Activated T-helper 1 cell treated with anti-CD3 and anti-CD28 coated beads, Interleukin-12 subunit alpha, Interleukin-12 subunit beta, Interleukin-2, Interleukin-4 antibody, amounts not matched to agents 30 ng/mL and 10 ng/mL and 1 ng/mL, durations not matched to agents 14 hours and 24 hours and 36 hours (primary cell): Measurements from ENCODE around the gene ALPP. TPM values are rescaled to one million over a fixed set of nuclear protein-coding genes. Genes with fewer than 3 reads are reported as not detected.
"Not testable (repeated sequence)": the region's sequence is repeated elsewhere in the genome, so short reads cannot be mapped to it uniquely, and the experiment has no call there.

Experiments used
- DNase-seq: peaks from one replicate; pipeline ENCODE4 v3.0.0; 2021; ENCODE audit warnings: low spot score
- H3K27ac Mint-ChIP-seq: one replicate; pipeline ENCODE4 v1.8.0; 2021; ENCODE audit warnings: mild to moderate bottlenecking, mixed read lengths
- H3K27me3 Mint-ChIP-seq: one replicate; pipeline ENCODE4 v1.8.0; 2022; ENCODE audit warnings: mild to moderate bottlenecking, moderate library complexity, mixed read lengths; ENCODE audit not compliant: insufficient read depth
- H3K36me3 Mint-ChIP-seq: one replicate; pipeline ENCODE4 v1.8.0; 2021; ENCODE audit warnings: low read depth, mixed read lengths
- H3K4me1 Mint-ChIP-seq: one replicate; pipeline ENCODE4 v1.8.0; 2021; ENCODE audit warnings: low read depth, mixed read lengths
- H3K4me3 Mint-ChIP-seq: one replicate; pipeline ENCODE4 v1.8.0; 2021; ENCODE audit warnings: mild to moderate bottlenecking, moderate library complexity, mixed read lengths
- H3K9me3 Mint-ChIP-seq: one replicate; pipeline ENCODE4 v1.8.0; 2021; ENCODE audit warnings: mixed read lengths
- intact Hi-C: fragments of 100-400 bp; cut with micrococcal nuclease; formaldehyde crosslinking; loops from one replicate; pipeline ENCODE4 v1.15.1; 2024
- total RNA-seq: library from RNA; stranded (reverse); gene quantifications from 2 replicates; pipeline ENCODE4 v1.2.3, GENCODE V29; 2022

Gene ALPP
- not detected in 2 replicates for total RNA-seq

DNA sequence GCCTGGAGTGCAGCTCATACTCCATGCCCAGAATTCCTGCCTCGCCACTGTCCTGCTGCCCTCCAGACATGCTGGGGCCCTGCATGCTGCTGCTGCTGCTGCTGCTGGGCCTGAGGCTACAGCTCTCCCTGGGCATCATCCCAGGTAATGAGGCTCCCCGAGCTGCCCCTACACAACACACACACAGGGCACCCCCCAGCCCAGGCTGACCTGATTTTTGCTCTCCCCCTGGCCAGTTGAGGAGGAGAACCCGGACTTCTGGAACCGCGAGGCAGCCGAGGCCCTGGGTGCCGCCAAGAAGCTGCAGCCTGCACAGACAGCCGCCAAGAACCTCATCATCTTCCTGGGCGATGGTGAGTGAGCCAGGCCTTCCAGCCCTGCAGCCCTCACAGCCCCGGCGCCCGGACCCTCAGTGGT is at the start of gene ALPP:
Gene ALPP, plus strand, starts transcription at position 17 of the 417 bp plus-strand sequence. Its CDS starts 52 bp downstream, at position 69.
- H3K9me3 Mint-ChIP-seq, intact Hi-C loops, H3K36me3 Mint-ChIP-seq, DNase-seq, H3K27ac Mint-ChIP-seq, H3K4me3 Mint-ChIP-seq, H3K4me1 Mint-ChIP-seq: not testable (repeated sequence)
- H3K27me3 Mint-ChIP-seq: peaks cover 17% of the 10 kb centered on the region

DNA sequence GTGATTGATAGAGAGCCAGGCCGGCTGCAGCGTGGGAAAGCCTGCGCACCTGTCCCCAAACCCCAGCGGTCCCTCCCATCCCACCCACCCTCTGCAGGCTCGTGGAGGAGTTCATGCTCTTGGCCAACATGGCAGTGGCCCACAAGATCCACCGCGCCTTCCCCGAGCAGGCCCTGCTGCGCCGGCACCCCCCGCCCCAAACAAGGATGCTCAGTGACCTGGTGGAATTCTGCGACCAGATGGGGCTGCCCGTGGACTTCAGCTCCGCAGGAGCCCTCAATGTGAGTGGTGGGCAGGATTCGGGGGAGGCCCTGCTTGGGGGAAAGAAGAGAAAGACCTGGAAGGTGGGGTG is 48.9 kb upstream of the ALPP start:
- no peak for DNase-seq
- H3K4me1 Mint-ChIP-seq: peaks cover 6% of the 10 kb centered on the region
- H3K4me3 Mint-ChIP-seq: no peak overlapping the region
- no peak overlapping the region for H3K27ac Mint-ChIP-seq
- no peaks in the 10 kb centered on the region for H3K36me3 Mint-ChIP-seq
- intact Hi-C loops: no loop called here
- no peaks in the 10 kb centered on the region for H3K27me3 Mint-ChIP-seq
- no peaks in the 10 kb centered on the region for H3K9me3 Mint-ChIP-seq

DNA sequence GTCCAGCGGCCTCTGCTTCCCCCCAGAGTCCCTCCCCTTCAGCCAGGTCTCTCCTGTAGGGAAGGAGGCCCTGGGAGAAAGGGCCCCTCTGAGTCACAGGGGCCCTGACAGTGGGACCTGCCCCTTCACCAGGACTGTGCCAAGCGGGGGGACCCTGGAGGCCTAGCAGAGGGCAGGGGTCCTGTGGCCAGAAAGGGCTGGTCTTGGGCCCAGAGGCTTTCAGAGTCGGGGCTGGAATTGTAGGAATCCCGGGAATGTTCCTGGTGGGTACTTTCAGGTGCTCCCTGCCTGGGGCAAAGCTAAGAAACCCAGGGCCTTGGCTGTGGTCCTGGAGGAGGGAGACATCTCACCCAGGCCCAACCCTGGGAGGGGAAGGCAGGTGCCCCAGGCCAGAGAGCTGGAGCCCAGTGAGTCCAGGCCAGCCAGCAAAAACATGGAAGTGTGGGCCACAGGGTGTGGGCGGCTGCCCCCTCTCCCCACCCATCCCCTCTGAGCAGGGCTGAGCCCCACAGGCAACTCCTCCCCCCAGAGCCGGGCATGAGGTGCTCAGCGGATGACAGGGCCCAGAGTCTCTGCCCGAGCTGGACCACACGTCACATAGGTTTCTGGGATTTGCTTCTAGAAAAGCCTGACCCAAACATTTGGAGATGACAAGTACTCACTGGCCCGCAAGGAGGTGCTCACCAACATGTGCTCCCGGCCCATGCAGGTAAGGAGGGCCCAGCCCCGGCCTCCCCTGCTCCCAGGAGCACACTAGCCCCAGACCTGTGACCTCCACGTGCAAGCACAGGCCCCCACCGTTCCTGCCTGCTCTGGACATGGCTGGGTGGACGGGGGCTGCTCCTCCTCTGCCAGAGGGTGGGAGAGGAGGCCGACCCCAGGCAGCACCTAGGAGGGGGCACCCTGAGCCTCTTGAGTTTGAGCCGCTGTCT is 48.2 kb upstream of the ALPP start:
- intact Hi-C loops: no loop called here
- no peak for DNase-seq
- no peak overlapping the region for H3K4me3 Mint-ChIP-seq
- no peaks in the 10 kb centered on the region for H3K9me3 Mint-ChIP-seq
- H3K27ac Mint-ChIP-seq: no peak overlapping the region
- no peaks in the 10 kb centered on the region for H3K27me3 Mint-ChIP-seq
- no peaks in the 10 kb centered on the region for H3K36me3 Mint-ChIP-seq
- peaks cover 6% of the 10 kb centered on the region for H3K4me1 Mint-ChIP-seq

DNA sequence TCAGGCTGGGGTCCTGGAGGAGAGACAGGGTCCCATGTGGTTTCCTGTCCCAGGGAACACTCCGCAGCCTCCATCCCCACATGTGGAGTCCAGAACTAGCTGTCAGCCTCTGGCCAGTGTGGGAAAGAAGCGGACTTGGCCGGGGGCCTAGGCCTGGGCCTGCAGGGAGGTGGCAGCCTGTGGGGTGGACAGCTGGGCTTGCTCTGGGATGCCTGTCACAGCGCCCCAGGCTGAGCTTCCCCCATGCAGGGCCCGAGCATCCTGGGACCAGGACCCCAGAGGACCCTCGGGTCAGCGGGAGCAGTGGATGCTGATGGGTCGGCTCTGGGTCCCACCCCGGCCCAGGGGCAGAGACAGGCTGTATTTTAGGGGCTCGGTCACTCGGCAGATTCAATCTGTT is 47.5 kb upstream of the ALPP start:
- intact Hi-C loops, H3K36me3 Mint-ChIP-seq, H3K4me1 Mint-ChIP-seq, H3K27ac Mint-ChIP-seq, H3K27me3 Mint-ChIP-seq, H3K4me3 Mint-ChIP-seq, DNase-seq, H3K9me3 Mint-ChIP-seq: not testable (repeated sequence)

DNA sequence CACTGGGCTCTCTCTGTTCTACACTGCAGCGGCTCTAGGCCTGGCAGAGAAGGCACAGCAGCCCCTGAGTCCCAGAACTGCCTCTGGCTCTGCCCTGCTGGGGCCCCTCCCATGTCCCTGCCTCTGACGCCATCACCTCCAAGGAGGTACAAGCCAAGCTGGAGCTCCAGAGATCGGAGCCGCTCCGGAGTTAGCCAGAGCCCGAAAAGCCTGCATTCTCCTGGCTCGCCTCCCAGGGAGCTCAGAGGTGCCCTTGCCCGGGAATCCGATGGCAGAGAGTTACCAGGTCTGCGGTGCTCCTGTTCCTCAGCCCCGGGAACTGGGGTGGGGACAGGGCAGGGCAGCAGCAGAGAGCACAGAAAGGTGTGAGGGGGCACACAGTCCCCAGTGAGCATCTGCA is 46.9 kb upstream of the ALPP start:
- H3K27ac Mint-ChIP-seq, H3K4me1 Mint-ChIP-seq, H3K27me3 Mint-ChIP-seq, H3K9me3 Mint-ChIP-seq, H3K36me3 Mint-ChIP-seq, DNase-seq, intact Hi-C loops, H3K4me3 Mint-ChIP-seq: not testable (repeated sequence)

DNA sequence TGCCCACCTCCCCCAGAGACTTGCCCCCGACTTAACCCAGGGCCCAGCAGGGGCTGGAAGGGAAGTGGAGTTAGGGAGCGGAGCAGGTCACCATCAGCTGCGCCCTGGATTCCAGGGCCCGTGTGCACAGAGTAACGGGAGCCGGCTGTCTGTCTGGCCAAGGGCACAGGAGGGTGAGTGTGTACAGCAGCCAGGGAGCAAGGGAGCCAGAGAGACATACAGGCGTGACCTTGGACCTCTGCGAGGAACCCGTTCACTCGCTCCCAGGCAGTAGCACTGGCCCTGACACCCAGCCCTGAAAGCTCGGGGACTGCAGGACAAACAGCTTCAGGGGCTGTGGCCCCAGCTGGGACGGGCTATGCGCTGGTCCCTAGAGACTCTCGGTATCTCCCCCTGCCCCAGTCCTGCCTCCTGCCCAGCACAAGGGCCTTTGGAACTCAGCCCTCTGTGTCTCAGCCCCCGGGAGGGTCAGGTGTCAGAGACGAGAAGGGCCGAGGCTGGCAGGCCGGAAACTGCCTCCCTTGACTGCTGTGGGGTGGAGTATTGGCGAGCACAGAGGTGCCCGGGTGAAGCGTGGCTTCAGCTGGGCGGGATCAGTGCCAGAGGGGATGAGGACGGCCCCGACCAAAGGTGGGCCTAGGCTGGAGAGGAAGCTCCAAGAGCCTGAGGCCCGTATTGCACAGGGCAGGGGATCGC is 46.2 kb upstream of the ALPP start:
- H3K27me3 Mint-ChIP-seq, DNase-seq, H3K36me3 Mint-ChIP-seq, H3K27ac Mint-ChIP-seq, intact Hi-C loops, H3K4me1 Mint-ChIP-seq, H3K4me3 Mint-ChIP-seq, H3K9me3 Mint-ChIP-seq: not testable (repeated sequence)

DNA sequence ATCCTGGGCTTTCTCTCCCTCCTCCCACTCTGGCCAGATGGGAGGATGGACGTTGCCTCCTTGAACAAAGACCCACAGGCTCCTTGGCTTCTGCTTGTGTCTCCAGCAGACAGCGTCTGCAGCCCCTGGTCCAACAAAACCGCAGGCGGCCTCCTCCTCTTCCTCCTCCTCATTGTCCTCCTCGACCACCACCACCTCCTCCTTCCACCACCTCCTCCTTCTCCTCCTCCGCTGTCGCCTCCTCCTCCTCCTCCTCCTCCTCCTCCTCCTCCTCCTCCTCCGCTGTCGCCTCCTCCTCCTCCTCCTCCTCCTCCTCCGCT is 45.7 kb upstream of the ALPP start:
- Mint-ChIP-seq H3K27me3 (no peaks in the 10 kb centered on the region), H3K27ac (no peak overlapping the region), H3K36me3 (no peaks in the 10 kb centered on the region), H3K4me3 (no peak overlapping the region), H3K9me3 (no peaks in the 10 kb centered on the region), H3K4me1 (no peaks in the 10 kb centered on the region)
- intact Hi-C loops: no loop called here
- no peak for DNase-seq

DNA sequence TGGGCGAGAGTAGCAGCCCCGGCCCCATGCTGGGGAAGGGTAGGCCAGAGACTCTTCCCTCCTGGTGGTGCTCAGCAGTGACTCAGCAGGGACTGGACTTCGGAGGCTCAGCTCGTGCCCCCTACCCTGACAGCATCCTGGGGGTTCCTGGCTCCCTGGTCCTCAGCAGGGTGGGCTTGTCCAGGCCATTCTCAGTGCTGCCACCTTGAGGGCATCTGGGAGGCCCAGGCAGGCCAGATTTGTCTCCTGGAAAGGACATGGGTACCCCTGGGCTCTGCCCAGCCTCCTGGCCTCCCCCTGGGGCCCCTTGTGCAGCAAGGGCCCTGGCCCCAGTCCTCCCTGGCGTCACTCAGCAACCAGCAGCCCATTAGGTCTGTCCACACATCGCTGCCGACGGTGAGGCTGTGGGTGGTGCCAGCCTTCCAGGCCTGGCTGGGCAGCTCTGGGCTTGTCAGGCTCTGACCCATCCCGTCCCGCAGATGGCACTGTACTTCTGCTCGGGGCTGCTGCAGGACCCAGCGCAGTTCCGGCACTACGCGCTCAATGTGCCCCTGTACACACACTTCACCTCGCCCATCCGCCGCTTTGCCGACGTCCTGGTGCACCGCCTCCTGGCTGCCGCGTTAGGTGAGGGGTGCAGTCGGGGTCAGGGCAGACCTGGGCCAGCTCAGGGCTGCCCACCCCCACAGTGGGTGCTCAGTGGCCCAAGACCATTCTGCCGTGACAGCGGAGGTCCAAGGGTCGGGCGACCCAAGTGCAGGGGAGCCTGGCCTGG is 45.0 kb upstream of the ALPP start:
- no peaks in the 10 kb centered on the region for H3K4me1 Mint-ChIP-seq
- H3K27me3 Mint-ChIP-seq: no peaks in the 10 kb centered on the region
- no peak overlapping the region for H3K27ac Mint-ChIP-seq
- no peaks in the 10 kb centered on the region for H3K36me3 Mint-ChIP-seq
- intact Hi-C loops: no loop called here
- H3K4me3 Mint-ChIP-seq: no peak overlapping the region
- no peak for DNase-seq
- H3K9me3 Mint-ChIP-seq: no peaks in the 10 kb centered on the region

DNA sequence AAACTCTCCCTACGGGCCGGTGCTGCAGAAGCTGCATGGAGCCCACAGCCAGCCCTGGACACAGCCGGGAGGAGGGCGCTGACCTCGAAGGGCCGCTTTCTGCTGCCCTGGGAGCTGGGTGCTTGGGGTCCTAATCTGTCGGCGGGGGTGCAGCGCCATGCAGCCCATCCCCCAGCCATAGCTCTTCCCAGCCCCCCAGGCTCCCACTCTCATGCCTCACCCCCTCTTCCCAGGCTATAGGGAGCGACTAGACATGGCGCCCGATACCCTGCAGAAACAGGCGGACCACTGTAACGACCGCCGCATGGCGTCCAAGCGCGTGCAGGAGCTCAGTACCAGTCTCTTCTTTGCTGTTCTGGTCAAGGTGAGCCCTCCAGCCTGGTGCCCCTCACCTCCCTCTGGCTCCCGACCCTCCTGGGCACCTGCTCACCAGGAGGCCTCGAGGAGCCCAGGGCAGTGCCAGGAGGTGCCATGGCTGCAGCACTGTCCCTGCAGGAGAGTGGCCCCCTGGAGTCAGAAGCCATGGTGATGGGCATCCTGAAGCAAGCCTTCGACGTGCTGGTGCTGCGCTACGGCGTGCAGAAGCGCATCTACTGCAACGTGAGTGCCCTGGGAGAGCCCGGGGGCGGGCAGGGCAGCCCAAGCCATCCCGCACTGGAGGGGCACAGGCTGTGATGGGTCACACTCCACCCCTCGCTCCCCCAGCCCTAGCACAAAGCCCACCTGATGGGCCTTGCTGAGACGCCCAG is 44.2 kb upstream of the ALPP start:
- H3K4me3 Mint-ChIP-seq, H3K9me3 Mint-ChIP-seq, H3K27ac Mint-ChIP-seq, intact Hi-C loops, H3K4me1 Mint-ChIP-seq, H3K27me3 Mint-ChIP-seq, H3K36me3 Mint-ChIP-seq, DNase-seq: not testable (repeated sequence)

DNA sequence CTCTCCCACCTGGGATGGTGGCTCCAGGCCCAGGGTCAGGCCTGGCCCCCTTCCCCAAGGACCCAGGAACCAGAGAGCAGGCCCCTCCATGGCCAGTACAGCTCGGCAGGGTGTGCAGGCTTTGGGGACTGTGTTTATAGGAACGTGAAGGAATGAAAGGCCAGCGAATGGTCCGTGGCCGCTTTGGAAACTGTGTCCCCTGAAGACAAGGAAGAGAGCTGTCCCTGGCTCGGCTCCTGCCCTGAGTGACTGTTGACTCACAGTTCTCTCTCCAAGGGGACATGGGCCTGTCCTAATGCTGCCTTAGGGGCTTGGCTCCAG is 43.7 kb upstream of the ALPP start:
- H3K4me1 Mint-ChIP-seq, intact Hi-C loops, H3K27me3 Mint-ChIP-seq, H3K27ac Mint-ChIP-seq, H3K4me3 Mint-ChIP-seq, DNase-seq, H3K36me3 Mint-ChIP-seq, H3K9me3 Mint-ChIP-seq: not testable (repeated sequence)

DNA sequence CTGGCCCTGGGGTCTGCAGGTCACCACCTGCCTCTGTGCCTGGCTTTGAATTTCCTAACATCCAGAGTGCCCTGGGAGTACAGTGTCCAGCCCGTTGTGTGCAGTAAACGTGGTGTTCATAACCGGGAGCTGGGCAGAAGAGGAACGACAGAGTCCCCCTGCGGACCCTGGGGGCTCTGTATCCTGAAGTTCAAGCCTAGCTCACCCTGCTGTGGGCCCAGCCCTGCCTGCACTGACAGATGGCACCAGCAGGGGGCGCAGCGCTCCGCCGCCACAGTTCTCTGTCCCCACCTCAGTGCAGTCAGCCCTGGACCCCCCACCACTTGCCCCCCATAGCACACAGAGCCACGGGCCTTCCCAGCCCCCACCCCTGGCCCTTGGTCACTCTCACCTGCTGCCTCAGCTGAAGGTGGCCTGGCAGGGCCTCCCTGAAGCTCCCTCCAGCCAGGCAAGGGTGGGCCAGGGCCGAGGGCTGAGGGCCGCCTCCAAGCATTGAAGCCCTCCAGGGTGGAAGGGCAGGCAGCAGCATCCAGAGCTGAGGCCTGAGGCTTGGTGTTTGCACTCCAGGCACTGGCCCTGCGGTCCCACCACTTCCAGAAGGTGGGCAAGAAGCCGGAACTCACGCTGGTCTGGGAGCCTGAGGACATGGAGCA is 43.2 kb upstream of the ALPP start:
- DNase-seq, intact Hi-C loops, H3K4me3 Mint-ChIP-seq: not testable (repeated sequence)

DNA sequence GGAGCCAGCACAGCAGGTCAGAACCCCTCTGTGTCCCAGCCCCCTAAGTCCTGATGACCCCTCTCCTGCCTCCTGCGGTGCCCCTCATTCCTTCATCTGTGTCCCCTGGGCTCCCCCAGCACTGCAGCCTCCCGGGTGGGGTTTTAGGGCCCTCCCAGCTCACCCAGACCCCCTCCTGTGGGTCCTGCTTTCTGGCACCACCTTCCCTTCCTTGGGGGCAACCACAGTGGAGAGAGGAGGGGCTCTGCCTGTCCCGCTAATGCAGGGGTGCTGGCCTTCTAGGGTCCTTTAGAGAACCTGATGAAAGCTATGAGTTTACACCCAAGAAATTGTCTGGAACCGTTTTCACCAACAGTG is 42.7 kb upstream of the ALPP start:
- Mint-ChIP-seq H3K9me3 (no peaks in the 10 kb centered on the region), H3K27ac (no peak overlapping the region), H3K36me3 (no peaks in the 10 kb centered on the region), H3K4me3 (no peak overlapping the region), H3K27me3 (no peaks in the 10 kb centered on the region), H3K4me1 (no peaks in the 10 kb centered on the region)
- intact Hi-C loops: no loop called here
- no peak for DNase-seq

More for the DNA sequence above, 43.2 kb upstream of the ALPP start:
- H3K27me3 Mint-ChIP-seq, H3K27ac Mint-ChIP-seq, H3K36me3 Mint-ChIP-seq, H3K4me1 Mint-ChIP-seq, H3K9me3 Mint-ChIP-seq: not testable (repeated sequence)
